H1 (cell line): ENCODE measurements around the gene CISTR. TPM values are rescaled to one million over a fixed set of nuclear protein-coding genes. Genes with fewer than 3 reads are reported as not detected.

Source experiments
- EZH2 ChIP-seq: fragments of 200-600 bp; sonication (generic); IDR thresholded peaks from 2 replicates; pipeline ENCODE4 v1.7.1; 2012; ENCODE audit warnings: low read depth, mild to moderate bottlenecking, moderate library complexity, low read length, inconsistent platforms; ENCODE audit not compliant: severe bottlenecking
- NANOG ChIP-seq: IDR thresholded peaks from 2 replicates; pipeline ENCODE4 v1.6.1; 2011; ENCODE audit warnings: low read length, low read depth, mild to moderate bottlenecking, inconsistent platforms; ENCODE audit not compliant: insufficient read depth, poor library complexity, severe bottlenecking
- SIN3A ChIP-seq, 2 experiments: IDR thresholded peaks in 1 of 2; conservative IDR thresholded peaks in 1 of 2; 2 replicates each; pipeline ENCODE4 v1.6.1; 2011 to 2012; ENCODE audit warnings: low read length in 2 of 2, improper control_type of control experiment in 1 of 2, low read depth in 1 of 2, mild to moderate bottlenecking in 1 of 2
- SIRT6 ChIP-seq: IDR thresholded peaks from one replicate; pipeline ENCODE4 v1.7.1; 2012; ENCODE audit warnings: low read length, inconsistent platforms
- SIX5 ChIP-seq: IDR thresholded peaks from 2 replicates; pipeline ENCODE4 v1.6.1; 2011; ENCODE audit warnings: mild to moderate bottlenecking, low read depth, low read length
- SP1 ChIP-seq: IDR thresholded peaks from 2 replicates; pipeline ENCODE4 v1.6.1; 2011; ENCODE audit warnings: low read depth, low read length
- TBP ChIP-seq: IDR thresholded peaks from 2 replicates; pipeline ENCODE4 v1.6.1; 2011; ENCODE audit warnings: low read depth, low read length, improper control_type of control experiment
- USF2 ChIP-seq: IDR thresholded peaks from 2 replicates; pipeline ENCODE4 v1.6.1; 2011; ENCODE audit warnings: low read length, improper control_type of control experiment
- YY1 ChIP-seq: IDR thresholded peaks from 2 replicates; pipeline ENCODE4 v1.6.1; 2011; ENCODE audit warnings: low read depth, mild to moderate bottlenecking, low read length
- polyA plus RNA-seq, 7 experiments: library from polyadenylated mRNA; depleted of rRNA in 3 of 7; stranded (reverse) in 5 of 7; unstranded in 2 of 7; fragments of >200 nt in 5 of 7; fragments of 200-250 nt in 2 of 7; gene quantifications; 1 replicate in 5 of 7; 2 replicates in 1 of 7; 4 replicates in 1 of 7; pipeline versions ENCODE4 v1.2.1 to v1.2.3, GENCODE V29; 2011 to 2013; ENCODE audit warnings: missing spikeins in 2 of 7, mixed read lengths in 2 of 7
- total RNA-seq: library from RNA; stranded (reverse); fragmentation: NEBNext Ultra II Directional; extraction: Animal tissue kit (Norgen Biotek cat#: 25700); gene quantifications from 2 replicates; pipeline ENCODE4 v1.2.1, GENCODE V29; 2021
- TF ChIP-seq, protein P1 (sequence below): fragments of 300-600 bp; sonication (generic); IDR thresholded peaks from 2 replicates; pipeline ENCODE4 v1.7.1; 2012; ENCODE audit warnings: low read length, moderate library complexity, mild to moderate bottlenecking, inconsistent platforms; ENCODE audit not compliant: insufficient replicate concordance
- TF ChIP-seq, protein P2 (sequence below): IDR thresholded peaks from 2 replicates; pipeline ENCODE4 v1.6.1; 2012; ENCODE audit warnings: inconsistent platforms

CISTR gene
- total and polyA plus RNA-seq, 2 of the 8 experiments (the other 6 are each of a cell fraction or from before 2014, with no cell fraction given), result not detected

DNA sequence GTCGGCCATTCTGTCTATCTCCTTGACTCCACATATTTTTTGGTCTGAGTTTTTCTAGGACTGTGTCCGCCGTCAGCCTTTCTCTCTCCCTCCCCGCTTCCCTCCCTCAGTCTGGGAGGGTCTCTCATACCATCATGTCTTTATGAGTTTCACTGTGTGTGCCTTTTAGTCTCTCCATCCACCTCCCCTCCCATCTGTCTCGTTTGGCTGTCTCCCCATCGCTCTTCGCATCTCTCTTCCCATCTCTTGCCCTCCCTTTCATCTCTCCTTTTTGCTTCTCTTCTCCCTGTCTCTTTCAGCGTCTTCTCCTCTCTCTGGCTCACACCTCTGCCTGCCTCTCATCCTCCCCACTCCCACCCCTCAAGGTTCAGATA lies 6.9 kb upstream of the CISTR start (continued):
- TF ChIP-seq, protein P1, sequence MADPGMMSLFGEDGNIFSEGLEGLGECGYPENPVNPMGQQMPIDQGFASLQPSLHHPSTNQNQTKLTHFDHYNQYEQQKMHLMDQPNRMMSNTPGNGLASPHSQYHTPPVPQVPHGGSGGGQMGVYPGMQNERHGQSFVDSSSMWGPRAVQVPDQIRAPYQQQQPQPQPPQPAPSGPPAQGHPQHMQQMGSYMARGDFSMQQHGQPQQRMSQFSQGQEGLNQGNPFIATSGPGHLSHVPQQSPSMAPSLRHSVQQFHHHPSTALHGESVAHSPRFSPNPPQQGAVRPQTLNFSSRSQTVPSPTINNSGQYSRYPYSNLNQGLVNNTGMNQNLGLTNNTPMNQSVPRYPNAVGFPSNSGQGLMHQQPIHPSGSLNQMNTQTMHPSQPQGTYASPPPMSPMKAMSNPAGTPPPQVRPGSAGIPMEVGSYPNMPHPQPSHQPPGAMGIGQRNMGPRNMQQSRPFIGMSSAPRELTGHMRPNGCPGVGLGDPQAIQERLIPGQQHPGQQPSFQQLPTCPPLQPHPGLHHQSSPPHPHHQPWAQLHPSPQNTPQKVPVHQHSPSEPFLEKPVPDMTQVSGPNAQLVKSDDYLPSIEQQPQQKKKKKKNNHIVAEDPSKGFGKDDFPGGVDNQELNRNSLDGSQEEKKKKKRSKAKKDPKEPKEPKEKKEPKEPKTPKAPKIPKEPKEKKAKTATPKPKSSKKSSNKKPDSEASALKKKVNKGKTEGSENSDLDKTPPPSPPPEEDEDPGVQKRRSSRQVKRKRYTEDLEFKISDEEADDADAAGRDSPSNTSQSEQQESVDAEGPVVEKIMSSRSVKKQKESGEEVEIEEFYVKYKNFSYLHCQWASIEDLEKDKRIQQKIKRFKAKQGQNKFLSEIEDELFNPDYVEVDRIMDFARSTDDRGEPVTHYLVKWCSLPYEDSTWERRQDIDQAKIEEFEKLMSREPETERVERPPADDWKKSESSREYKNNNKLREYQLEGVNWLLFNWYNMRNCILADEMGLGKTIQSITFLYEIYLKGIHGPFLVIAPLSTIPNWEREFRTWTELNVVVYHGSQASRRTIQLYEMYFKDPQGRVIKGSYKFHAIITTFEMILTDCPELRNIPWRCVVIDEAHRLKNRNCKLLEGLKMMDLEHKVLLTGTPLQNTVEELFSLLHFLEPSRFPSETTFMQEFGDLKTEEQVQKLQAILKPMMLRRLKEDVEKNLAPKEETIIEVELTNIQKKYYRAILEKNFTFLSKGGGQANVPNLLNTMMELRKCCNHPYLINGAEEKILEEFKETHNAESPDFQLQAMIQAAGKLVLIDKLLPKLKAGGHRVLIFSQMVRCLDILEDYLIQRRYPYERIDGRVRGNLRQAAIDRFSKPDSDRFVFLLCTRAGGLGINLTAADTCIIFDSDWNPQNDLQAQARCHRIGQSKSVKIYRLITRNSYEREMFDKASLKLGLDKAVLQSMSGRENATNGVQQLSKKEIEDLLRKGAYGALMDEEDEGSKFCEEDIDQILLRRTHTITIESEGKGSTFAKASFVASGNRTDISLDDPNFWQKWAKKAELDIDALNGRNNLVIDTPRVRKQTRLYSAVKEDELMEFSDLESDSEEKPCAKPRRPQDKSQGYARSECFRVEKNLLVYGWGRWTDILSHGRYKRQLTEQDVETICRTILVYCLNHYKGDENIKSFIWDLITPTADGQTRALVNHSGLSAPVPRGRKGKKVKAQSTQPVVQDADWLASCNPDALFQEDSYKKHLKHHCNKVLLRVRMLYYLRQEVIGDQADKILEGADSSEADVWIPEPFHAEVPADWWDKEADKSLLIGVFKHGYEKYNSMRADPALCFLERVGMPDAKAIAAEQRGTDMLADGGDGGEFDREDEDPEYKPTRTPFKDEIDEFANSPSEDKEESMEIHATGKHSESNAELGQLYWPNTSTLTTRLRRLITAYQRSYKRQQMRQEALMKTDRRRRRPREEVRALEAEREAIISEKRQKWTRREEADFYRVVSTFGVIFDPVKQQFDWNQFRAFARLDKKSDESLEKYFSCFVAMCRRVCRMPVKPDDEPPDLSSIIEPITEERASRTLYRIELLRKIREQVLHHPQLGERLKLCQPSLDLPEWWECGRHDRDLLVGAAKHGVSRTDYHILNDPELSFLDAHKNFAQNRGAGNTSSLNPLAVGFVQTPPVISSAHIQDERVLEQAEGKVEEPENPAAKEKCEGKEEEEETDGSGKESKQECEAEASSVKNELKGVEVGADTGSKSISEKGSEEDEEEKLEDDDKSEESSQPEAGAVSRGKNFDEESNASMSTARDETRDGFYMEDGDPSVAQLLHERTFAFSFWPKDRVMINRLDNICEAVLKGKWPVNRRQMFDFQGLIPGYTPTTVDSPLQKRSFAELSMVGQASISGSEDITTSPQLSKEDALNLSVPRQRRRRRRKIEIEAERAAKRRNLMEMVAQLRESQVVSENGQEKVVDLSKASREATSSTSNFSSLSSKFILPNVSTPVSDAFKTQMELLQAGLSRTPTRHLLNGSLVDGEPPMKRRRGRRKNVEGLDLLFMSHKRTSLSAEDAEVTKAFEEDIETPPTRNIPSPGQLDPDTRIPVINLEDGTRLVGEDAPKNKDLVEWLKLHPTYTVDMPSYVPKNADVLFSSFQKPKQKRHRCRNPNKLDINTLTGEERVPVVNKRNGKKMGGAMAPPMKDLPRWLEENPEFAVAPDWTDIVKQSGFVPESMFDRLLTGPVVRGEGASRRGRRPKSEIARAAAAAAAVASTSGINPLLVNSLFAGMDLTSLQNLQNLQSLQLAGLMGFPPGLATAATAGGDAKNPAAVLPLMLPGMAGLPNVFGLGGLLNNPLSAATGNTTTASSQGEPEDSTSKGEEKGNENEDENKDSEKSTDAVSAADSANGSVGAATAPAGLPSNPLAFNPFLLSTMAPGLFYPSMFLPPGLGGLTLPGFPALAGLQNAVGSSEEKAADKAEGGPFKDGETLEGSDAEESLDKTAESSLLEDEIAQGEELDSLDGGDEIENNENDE, result no peak
- TF ChIP-seq SIRT6 (no peak), SP1 (no peak), EZH2 (no peak), USF2 (no peak), SIN3A (conservative IDR thresholded peaks at IDR 0.05 in 1 of 2, IDR thresholded peaks at IDR 0.05 in 1 of 2; ENCODE audit: low read depth in 1 of 2, low read length in 2 of 2) (no peak), SIX5 (no peak), NANOG (no peak), TBP (no peak), YY1 (no peak)
- TF ChIP-seq, protein P2, sequence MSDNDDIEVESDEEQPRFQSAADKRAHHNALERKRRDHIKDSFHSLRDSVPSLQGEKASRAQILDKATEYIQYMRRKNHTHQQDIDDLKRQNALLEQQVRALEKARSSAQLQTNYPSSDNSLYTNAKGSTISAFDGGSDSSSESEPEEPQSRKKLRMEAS, result no peak
